HepG2 (cell line): ENCODE results near the gene PDE1C. TPM values are rescaled to one million over a fixed set of nuclear protein-coding genes. Genes with fewer than 3 reads are reported as not detected.

ENCODE experiments used
- HINFP ChIP-seq: sonication (generic); formaldehyde crosslinking; IDR thresholded peaks from 2 replicates; pipeline ENCODE4 v1.4.0; 2020; ENCODE audit warnings: low read depth, mild to moderate bottlenecking, missing genetic modification reagents
- ZNF256 ChIP-seq: sonication (generic); formaldehyde crosslinking; conservative IDR thresholded peaks from 2 replicates; pipeline ENCODE4 v1.4.0; 2020; ENCODE audit warnings: missing genetic modification reagents
- ZNF280B ChIP-seq: sonication (generic); formaldehyde crosslinking; IDR thresholded peaks from 2 replicates; pipeline ENCODE4 v1.5.0; 2020; ENCODE audit warnings: missing genetic modification reagents, mild to moderate bottlenecking, borderline replicate concordance
- ZNF646 ChIP-seq: sonication (generic); formaldehyde crosslinking; IDR thresholded peaks from 2 replicates; pipeline ENCODE4 v1.9.0; 2021; ENCODE audit warnings: mild to moderate bottlenecking, missing genetic modification reagents
- polyA plus RNA-seq, 8 experiments: library from polyadenylated mRNA; depleted of rRNA in 3 of 8; stranded (reverse) in 7 of 8; unstranded in 1 of 8; fragments of >200 nt; fragmentation: Illumina TruSeq in 4 of 8; extraction: Trizol in 4 of 8; gene quantifications; 2 replicates each; pipeline versions ENCODE4 v1.2.1 to v1.2.3, GENCODE V29; 2011 to 2016; ENCODE audit warnings: low read depth in 4 of 8, missing spikeins in 1 of 8, mixed read lengths in 1 of 8; ENCODE audit not compliant: insufficient read depth in 1 of 8
- total RNA-seq, 5 experiments: library from RNA; depleted of rRNA; stranded (reverse); fragments of >200 nt; fragmentation: Illumina TruSeq; extraction: Trizol; gene quantifications; 2 replicates each; pipeline ENCODE4 v1.2.3, GENCODE V29; 2016; ENCODE audit warnings: low read depth in 1 of 5

PDE1C gene
- total and polyA plus RNA-seq, 2 of the 13 experiments (the other 11 are each of a cell fraction or from before 2014, with no cell fraction given): not detected

- TF ChIP-seq ZNF280B (CRISPR knock-in tag) (no peak), ZNF646 (no peak), ZNF256 (CRISPR knock-in tag) (no peak), HINFP (no peak)
Measured at GRCh38 chr7:32070406-32071360, at the start of gene PDE1C (continued).
